Ascending aorta (tissue), 2 donors: ENCODE measurements around the gene ABI1. TPM values are rescaled to one million over a fixed set of nuclear protein-coding genes. Genes with fewer than 3 reads are reported as not detected.
"Not testable (repeated sequence)": the region's sequence is repeated elsewhere in the genome, so short reads cannot be mapped to it uniquely, and the experiment has no call there.

Experiments
- DNase-seq, 2 donors: peaks; one replicate each; pipeline ENCODE4 v3.0.0-alpha.2; 2019; ENCODE audit warnings: low spot score in 2 of 2
- H3K27ac ChIP-seq, 2 donors: fragments of 200-600 bp; sonication (generic); one replicate each; pipeline ENCODE4 v1.5.1; 2016 to 2017; ENCODE audit warnings: mild to moderate bottlenecking in 1 of 2
- H3K27me3 ChIP-seq: fragments of 200-600 bp; sonication (generic); one replicate; pipeline ENCODE4 v1.5.1; 2017
- H3K36me3 ChIP-seq, 2 donors: fragments of 200-600 bp; sonication (generic); one replicate each; pipeline ENCODE4 v1.5.1; 2016
- H3K4me1 ChIP-seq, 2 donors: fragments of 200-600 bp; sonication (generic); one replicate each; pipeline ENCODE4 v1.5.1; 2016 to 2017; ENCODE audit warnings: mild to moderate bottlenecking in 1 of 2
- H3K4me3 ChIP-seq, 2 donors: fragments of 200-600 bp; sonication (generic); one replicate each; pipeline ENCODE4 v1.5.1; 2016 to 2017; ENCODE audit warnings: mild to moderate bottlenecking in 1 of 2
- H3K9me3 ChIP-seq, 2 donors: fragments of 200-600 bp; sonication (generic); one replicate each; pipeline ENCODE4 v1.5.1; 2016
- CTCF ChIP-seq, 3 experiments: fragments of 200-600 bp in 2 of 3; fragments of 450-650 bp in 1 of 3; sonication (generic) in 2 of 3; IDR thresholded peaks; one replicate each; pipeline ENCODE4 v1.5.1; 2016 to 2019; ENCODE audit warnings: antibody characterized with exemption in 3 of 3, mild to moderate bottlenecking in 1 of 3, moderate library complexity in 1 of 3
- intact Hi-C: fragments of 100-400 bp; cut with DNase I; formaldehyde crosslinking; loops from one replicate; pipeline ENCODE4 v1.15.1; 2023
- total RNA-seq: library from RNA; depleted of rRNA; stranded (reverse); fragments of >200 nt; gene quantifications from one replicate; pipeline ENCODE4 v1.1.0, GENCODE V29; 2016

The ABI1 gene
- total RNA-seq, 1 donor from 2014 or later = 5.7 TPM

GRCh38 chr10:26857991-26858706 lies 2.6 kb downstream of the ABI1 start:
- Histone ChIP-seq H3K4me1 (peaks cover 4 to 30% of the 10 kb centered on the region in 2 donors), H3K36me3 (no peaks in the 10 kb centered on the region), H3K27ac (peak overlapping the region; percentile 97 to 99), H3K27me3 (no peaks in the 10 kb centered on the region), H3K9me3 (no peaks in the 10 kb centered on the region), H3K4me3 (peak overlapping the region in 1 of 2 donors; percentile 90)
- no peak for TF ChIP-seq CTCF (IDR thresholded peaks at IDR 0.05)
- intact Hi-C loops = no loop called here
- DNase-seq = no peak

- DNase-seq, H3K9me3 ChIP-seq, H3K36me3 ChIP-seq, intact Hi-C loops, H3K27ac ChIP-seq, H3K27me3 ChIP-seq: not testable (repeated sequence)
- peaks cover 4 to 30% of the 10 kb centered on the region in 2 donors for H3K4me1 ChIP-seq
- peak overlapping the region in 1 of 2 donors; percentile 90 for H3K4me3 ChIP-seq
Measured at GRCh38 chr10:26857553-26857952, 3.2 kb downstream of the ABI1 start.

- Histone ChIP-seq H3K27me3 (no peaks in the 10 kb centered on the region), H3K27ac (no peak overlapping the region), H3K36me3 (no peaks in the 10 kb centered on the region), H3K9me3 (no peaks in the 10 kb centered on the region), H3K4me3 (no peak overlapping the region), H3K4me1 (peaks cover 4 to 33% of the 10 kb centered on the region in 2 donors)
- TF ChIP-seq CTCF (IDR thresholded peaks at IDR 0.05) = no peak
- intact Hi-C loops = no loop called here
- DNase-seq = no peak
Measured at GRCh38 chr10:26855186-26855585, 5.6 kb downstream of the ABI1 start.

- no peaks in the 10 kb centered on the region for H3K36me3 ChIP-seq
- DNase-seq = no peak
- intact Hi-C loops = no loop called here
- H3K27ac ChIP-seq = no peak overlapping the region
- H3K4me3 ChIP-seq = no peak overlapping the region
- peaks cover 4 to 33% of the 10 kb centered on the region in 2 donors for H3K4me1 ChIP-seq
- H3K27me3 ChIP-seq = no peaks in the 10 kb centered on the region
- no peaks in the 10 kb centered on the region for H3K9me3 ChIP-seq
- no peak for TF ChIP-seq CTCF (IDR thresholded peaks at IDR 0.05)
Measured at GRCh38 chr10:26854524-26854923, 6.2 kb downstream of the ABI1 start.

- DNase-seq = no peak
- intact Hi-C loops = no loop called here
- H3K36me3 ChIP-seq = peaks cover 0 to 3% of the 10 kb centered on the region in 2 donors
Measured at GRCh38 chr10:26844396-26844975, 16.3 kb downstream of the ABI1 start.

More at GRCh38 chr10:26844396-26844975, 16.3 kb downstream of the ABI1 start:
- Histone ChIP-seq H3K4me1 (peaks cover 0 to 2% of the 10 kb centered on the region in 2 donors), H3K27ac (no peak overlapping the region), H3K4me3 (no peak overlapping the region), H3K27me3 (no peaks in the 10 kb centered on the region), H3K9me3 (no peaks in the 10 kb centered on the region)
- TF ChIP-seq CTCF (IDR thresholded peaks at IDR 0.05) = no peak
